ENCODE measurements around the gene OMP. TPM values are rescaled to one million over a fixed set of nuclear protein-coding genes. Genes with fewer than 3 reads are reported as not detected.

Gene OMP
- total RNA-seq, 1 donor from 2014 or later = 1.3 TPM

GRCh38 chr11:77084581-77085191, 18.0 kb upstream of the OMP start:
- H3K4me2 ChIP-seq (ENCODE audit: low read length) = no peak overlapping the region
- no peak overlapping the region for H3K9ac ChIP-seq (ENCODE audit: low read length)
- FAIRE-seq (no peak), DNase-seq (ENCODE audit: low read depth) (no peak)
- H3K4me3 Mint-ChIP-seq (ENCODE audit: unreplicated experiment) = no peak overlapping the region
- TF ChIP-seq, protein P1, sequence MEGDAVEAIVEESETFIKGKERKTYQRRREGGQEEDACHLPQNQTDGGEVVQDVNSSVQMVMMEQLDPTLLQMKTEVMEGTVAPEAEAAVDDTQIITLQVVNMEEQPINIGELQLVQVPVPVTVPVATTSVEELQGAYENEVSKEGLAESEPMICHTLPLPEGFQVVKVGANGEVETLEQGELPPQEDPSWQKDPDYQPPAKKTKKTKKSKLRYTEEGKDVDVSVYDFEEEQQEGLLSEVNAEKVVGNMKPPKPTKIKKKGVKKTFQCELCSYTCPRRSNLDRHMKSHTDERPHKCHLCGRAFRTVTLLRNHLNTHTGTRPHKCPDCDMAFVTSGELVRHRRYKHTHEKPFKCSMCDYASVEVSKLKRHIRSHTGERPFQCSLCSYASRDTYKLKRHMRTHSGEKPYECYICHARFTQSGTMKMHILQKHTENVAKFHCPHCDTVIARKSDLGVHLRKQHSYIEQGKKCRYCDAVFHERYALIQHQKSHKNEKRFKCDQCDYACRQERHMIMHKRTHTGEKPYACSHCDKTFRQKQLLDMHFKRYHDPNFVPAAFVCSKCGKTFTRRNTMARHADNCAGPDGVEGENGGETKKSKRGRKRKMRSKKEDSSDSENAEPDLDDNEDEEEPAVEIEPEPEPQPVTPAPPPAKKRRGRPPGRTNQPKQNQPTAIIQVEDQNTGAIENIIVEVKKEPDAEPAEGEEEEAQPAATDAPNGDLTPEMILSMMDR (IDR thresholded peaks at IDR 0.05; ENCODE audit: insufficient read depth, low read depth, low read length) = no peak
- TF ChIP-seq EZH2 (IDR thresholded peaks at IDR 0.05; ENCODE audit: insufficient read depth, low read length) = no peak
- H3K36me3 ChIP-seq (ENCODE audit: insufficient read depth, low read length) = no peaks in the 10 kb centered on the region
- H3K79me2 ChIP-seq (ENCODE audit: insufficient read depth, low read length) = peaks cover 4% of the 10 kb centered on the region
- H3K27ac Mint-ChIP-seq (ENCODE audit: unreplicated experiment) = no peak overlapping the region
- H2AFZ ChIP-seq (ENCODE audit: low read depth, low read length) = no peak overlapping the region
- no peaks in the 10 kb centered on the region for H3K27me3 Mint-ChIP-seq (ENCODE audit: low read depth, unreplicated experiment)
- no peak overlapping the region for H3K4me3 ChIP-seq (ENCODE audit: insufficient read depth, low read depth, low read length)
- no peaks in the 10 kb centered on the region for H3K9me3 ChIP-seq (ENCODE audit: insufficient read depth, low read depth, low read length)
- no peaks in the 10 kb centered on the region for H3K4me1 Mint-ChIP-seq (ENCODE audit: low read depth, unreplicated experiment)
- H3K36me3 Mint-ChIP-seq (ENCODE audit: low read depth, unreplicated experiment) = no peaks in the 10 kb centered on the region
- peaks cover 13% of the 10 kb centered on the region for H3K4me1 ChIP-seq (ENCODE audit: insufficient read depth, low read length)
- no peak overlapping the region for H3K27ac ChIP-seq (ENCODE audit: low read depth, low read length)
- H4K20me1 ChIP-seq (ENCODE audit: insufficient read depth, low read length) = peaks cover 19% of the 10 kb centered on the region
- H3K9me3 Mint-ChIP-seq (ENCODE audit: unreplicated experiment) = no peaks in the 10 kb centered on the region
- no peaks in the 10 kb centered on the region for H3K27me3 ChIP-seq (ENCODE audit: insufficient read depth, low read length)

- Histone ChIP-seq H3K27me3 (ENCODE audit: insufficient read depth, low read length) (no peaks in the 10 kb centered on the region), H3K9ac (ENCODE audit: low read length) (no peak overlapping the region), H4K20me1 (ENCODE audit: insufficient read depth, low read length) (peaks cover 20% of the 10 kb centered on the region), H3K4me1 (ENCODE audit: insufficient read depth, low read length) (peaks cover 10% of the 10 kb centered on the region), H3K9me3 (ENCODE audit: insufficient read depth, low read depth, low read length) (no peaks in the 10 kb centered on the region), H3K4me2 (ENCODE audit: low read length) (no peak overlapping the region), H2AFZ (ENCODE audit: low read depth, low read length) (no peak overlapping the region), H3K27ac (ENCODE audit: low read depth, low read length) (no peak overlapping the region), H3K79me2 (ENCODE audit: insufficient read depth, low read length) (peaks cover under 1% of the 10 kb centered on the region), H3K4me3 (ENCODE audit: insufficient read depth, low read depth, low read length) (no peak overlapping the region), H3K36me3 (ENCODE audit: insufficient read depth, low read length) (no peaks in the 10 kb centered on the region)
- FAIRE-seq = no peak
- DNase-seq (ENCODE audit: low read depth) = no peak
- no peaks in the 10 kb centered on the region for H3K4me1 Mint-ChIP-seq (ENCODE audit: low read depth, unreplicated experiment)
- no peaks in the 10 kb centered on the region for H3K9me3 Mint-ChIP-seq (ENCODE audit: unreplicated experiment)
- H3K36me3 Mint-ChIP-seq (ENCODE audit: low read depth, unreplicated experiment) = no peaks in the 10 kb centered on the region
- no peak overlapping the region for H3K27ac Mint-ChIP-seq (ENCODE audit: unreplicated experiment)
- no peaks in the 10 kb centered on the region for H3K27me3 Mint-ChIP-seq (ENCODE audit: low read depth, unreplicated experiment)
- no peak for TF ChIP-seq EZH2 (IDR thresholded peaks at IDR 0.05; ENCODE audit: insufficient read depth, low read length)
- TF ChIP-seq, protein P1 (IDR thresholded peaks at IDR 0.05; ENCODE audit: insufficient read depth, low read depth, low read length) = no peak
- no peak overlapping the region for H3K4me3 Mint-ChIP-seq (ENCODE audit: unreplicated experiment)
Observed at GRCh38 chr11:77085652-77086051, 17.0 kb upstream of the OMP start.

Measured in astrocyte (in vitro differentiated cells and primary cell).